Cerebellar cortex (tissue), 1 donor: ENCODE measurements around the gene ZNF385C.
"Not testable (repeated sequence)": the region's sequence is repeated elsewhere in the genome, so short reads cannot be mapped to it uniquely, and the experiment has no call there.

Source experiments
- DNase-seq: peaks from one replicate; pipeline ENCODE4 v3.0.0-alpha.2; 2015; ENCODE audit warnings: low spot score

The ZNF385C gene

GRCh38 chr17:42097691-42098631, at the start of gene ZNF385C:
TSS of gene ZNF385C (minus strand) at chr17:42098473. CDS start at chr17:42063056, 35,417 bp downstream.
- no peak for DNase-seq

GRCh38 chr17:42146911-42147607, 48.8 kb upstream of the ZNF385C start:
- no peak for DNase-seq

GRCh38 chr17:42143138-42143537, 44.9 kb upstream of the ZNF385C start:
- DNase-seq, result not testable (repeated sequence)

- no peak for DNase-seq
Observed at GRCh38 chr17:42142371-42142896, 44.2 kb upstream of the ZNF385C start.

GRCh38 chr17:42141382-42141781, 43.1 kb upstream of the ZNF385C start:
- no peak for DNase-seq

- DNase-seq, result not testable (repeated sequence)
Observed at GRCh38 chr17:42140690-42141089, 42.4 kb upstream of the ZNF385C start.

- DNase-seq, result no peak
Observed at GRCh38 chr17:42138749-42139492, 40.6 kb upstream of the ZNF385C start.

GRCh38 chr17:42136654-42137051, 38.4 kb upstream of the ZNF385C start:
- no peak for DNase-seq

GRCh38 chr17:42135664-42136653, 37.7 kb upstream of the ZNF385C start:
- DNase-seq, result no peak

- DNase-seq, result no peak
Observed at GRCh38 chr17:42135151-42135550, 36.9 kb upstream of the ZNF385C start.

GRCh38 chr17:42133461-42134041, 35.3 kb upstream of the ZNF385C start:
- no peak for DNase-seq

- no peak for DNase-seq
Observed at GRCh38 chr17:42132941-42133340, 34.7 kb upstream of the ZNF385C start.

- DNase-seq, result no peak
Observed at GRCh38 chr17:42131981-42132432, 33.7 kb upstream of the ZNF385C start.

- no peak for DNase-seq
Observed at GRCh38 chr17:42131232-42131631, 33.0 kb upstream of the ZNF385C start.

GRCh38 chr17:42130310-42130936, 32.1 kb upstream of the ZNF385C start:
- DNase-seq, result no peak

GRCh38 chr17:42129109-42129837, 31.0 kb upstream of the ZNF385C start:
- DNase-seq, result no peak

- DNase-seq, result no peak
Observed at GRCh38 chr17:42127414-42127813, 29.1 kb upstream of the ZNF385C start.

GRCh38 chr17:42126836-42127235, 28.6 kb upstream of the ZNF385C start:
- DNase-seq, result no peak

- no peak for DNase-seq
Observed at GRCh38 chr17:42125565-42125964, 27.3 kb upstream of the ZNF385C start.
